ENCODE measurements around the gene LRRC27.
"Not testable (repeated sequence)": the region's sequence is repeated elsewhere in the genome, so short reads cannot be mapped to it uniquely, and the experiment has no call there.

DNA sequence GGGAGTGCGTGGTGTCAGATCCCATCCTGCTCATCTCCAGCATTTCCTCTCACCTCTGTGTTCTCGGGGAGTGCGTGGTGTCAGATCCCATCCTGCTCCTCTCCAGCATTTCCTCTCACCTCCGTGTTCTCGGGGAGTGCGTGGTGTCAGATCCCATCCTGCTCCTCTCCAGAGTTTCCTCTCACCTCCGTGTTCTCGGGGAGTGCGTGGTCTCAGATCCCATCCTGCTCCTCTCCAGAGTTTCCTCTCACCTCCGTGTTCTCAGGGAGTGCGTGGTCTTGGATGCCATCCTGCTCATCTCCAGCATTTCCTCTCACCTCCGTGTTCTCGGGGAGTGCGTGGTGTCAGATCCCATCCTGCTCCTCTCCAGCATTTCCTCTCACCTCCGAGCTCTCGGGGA lies 47.0 kb downstream of the LRRC27 start:
- TF ChIP-seq, protein P1, sequence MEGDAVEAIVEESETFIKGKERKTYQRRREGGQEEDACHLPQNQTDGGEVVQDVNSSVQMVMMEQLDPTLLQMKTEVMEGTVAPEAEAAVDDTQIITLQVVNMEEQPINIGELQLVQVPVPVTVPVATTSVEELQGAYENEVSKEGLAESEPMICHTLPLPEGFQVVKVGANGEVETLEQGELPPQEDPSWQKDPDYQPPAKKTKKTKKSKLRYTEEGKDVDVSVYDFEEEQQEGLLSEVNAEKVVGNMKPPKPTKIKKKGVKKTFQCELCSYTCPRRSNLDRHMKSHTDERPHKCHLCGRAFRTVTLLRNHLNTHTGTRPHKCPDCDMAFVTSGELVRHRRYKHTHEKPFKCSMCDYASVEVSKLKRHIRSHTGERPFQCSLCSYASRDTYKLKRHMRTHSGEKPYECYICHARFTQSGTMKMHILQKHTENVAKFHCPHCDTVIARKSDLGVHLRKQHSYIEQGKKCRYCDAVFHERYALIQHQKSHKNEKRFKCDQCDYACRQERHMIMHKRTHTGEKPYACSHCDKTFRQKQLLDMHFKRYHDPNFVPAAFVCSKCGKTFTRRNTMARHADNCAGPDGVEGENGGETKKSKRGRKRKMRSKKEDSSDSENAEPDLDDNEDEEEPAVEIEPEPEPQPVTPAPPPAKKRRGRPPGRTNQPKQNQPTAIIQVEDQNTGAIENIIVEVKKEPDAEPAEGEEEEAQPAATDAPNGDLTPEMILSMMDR (IDR thresholded peaks at IDR 0.05; ENCODE audit: insufficient read depth, low read length): not testable (repeated sequence)
- TF ChIP-seq POLR2AphosphoS5 (IDR thresholded peaks at IDR 0.05; ENCODE audit: low read depth); SPI1 (IDR thresholded peaks at IDR 0.05; ENCODE audit: borderline replicate concordance, low read depth): not testable (repeated sequence)
- TF ChIP-seq, protein P2, sequence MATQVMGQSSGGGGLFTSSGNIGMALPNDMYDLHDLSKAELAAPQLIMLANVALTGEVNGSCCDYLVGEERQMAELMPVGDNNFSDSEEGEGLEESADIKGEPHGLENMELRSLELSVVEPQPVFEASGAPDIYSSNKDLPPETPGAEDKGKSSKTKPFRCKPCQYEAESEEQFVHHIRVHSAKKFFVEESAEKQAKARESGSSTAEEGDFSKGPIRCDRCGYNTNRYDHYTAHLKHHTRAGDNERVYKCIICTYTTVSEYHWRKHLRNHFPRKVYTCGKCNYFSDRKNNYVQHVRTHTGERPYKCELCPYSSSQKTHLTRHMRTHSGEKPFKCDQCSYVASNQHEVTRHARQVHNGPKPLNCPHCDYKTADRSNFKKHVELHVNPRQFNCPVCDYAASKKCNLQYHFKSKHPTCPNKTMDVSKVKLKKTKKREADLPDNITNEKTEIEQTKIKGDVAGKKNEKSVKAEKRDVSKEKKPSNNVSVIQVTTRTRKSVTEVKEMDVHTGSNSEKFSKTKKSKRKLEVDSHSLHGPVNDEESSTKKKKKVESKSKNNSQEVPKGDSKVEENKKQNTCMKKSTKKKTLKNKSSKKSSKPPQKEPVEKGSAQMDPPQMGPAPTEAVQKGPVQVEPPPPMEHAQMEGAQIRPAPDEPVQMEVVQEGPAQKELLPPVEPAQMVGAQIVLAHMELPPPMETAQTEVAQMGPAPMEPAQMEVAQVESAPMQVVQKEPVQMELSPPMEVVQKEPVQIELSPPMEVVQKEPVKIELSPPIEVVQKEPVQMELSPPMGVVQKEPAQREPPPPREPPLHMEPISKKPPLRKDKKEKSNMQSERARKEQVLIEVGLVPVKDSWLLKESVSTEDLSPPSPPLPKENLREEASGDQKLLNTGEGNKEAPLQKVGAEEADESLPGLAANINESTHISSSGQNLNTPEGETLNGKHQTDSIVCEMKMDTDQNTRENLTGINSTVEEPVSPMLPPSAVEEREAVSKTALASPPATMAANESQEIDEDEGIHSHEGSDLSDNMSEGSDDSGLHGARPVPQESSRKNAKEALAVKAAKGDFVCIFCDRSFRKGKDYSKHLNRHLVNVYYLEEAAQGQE (IDR thresholded peaks at IDR 0.05; ENCODE audit: insufficient replicate concordance, low read depth): not testable (repeated sequence)

All from HL-60 (cell line).